Cardiac muscle cell (in vitro differentiated cells and primary cell): ENCODE data around the gene TAS2R10. TPM values are rescaled to one million over a fixed set of nuclear protein-coding genes. Genes with fewer than 3 reads are reported as not detected.
"Not testable (repeated sequence)": the region's sequence is repeated elsewhere in the genome, so short reads cannot be mapped to it uniquely, and the experiment has no call there.

ENCODE experiments used
- DNase-seq, 2 donors: peaks; one replicate each; pipeline versions ENCODE4 v3.0.0 to v3.0.0-alpha.2; 2010 to 2017; ENCODE audit warnings: low read depth in 1 of 2, low spot score in 1 of 2
- H3K27ac ChIP-seq: fragments of 200-600 bp; sonication (generic); 2 replicates; pipeline ENCODE4 v1.5.1; 2016
- H3K27me3 ChIP-seq: fragments of 200-600 bp; sonication (generic); 2 replicates; pipeline ENCODE4 v1.6.0; 2016; ENCODE audit warnings: control low read depth
- H3K36me3 ChIP-seq: fragments of 200-600 bp; sonication (generic); 2 replicates; pipeline ENCODE4 v1.5.1; 2016; ENCODE audit warnings: control low read depth
- H3K4me1 ChIP-seq: fragments of 200-600 bp; sonication (generic); 2 replicates; pipeline ENCODE4 v1.8.1; 2017; ENCODE audit warnings: low read depth, mild to moderate bottlenecking, mixed run types
- H3K4me3 ChIP-seq: fragments of 200-600 bp; sonication (generic); 2 replicates; pipeline ENCODE4 v1.5.1; 2016; ENCODE audit warnings: mild to moderate bottlenecking
- H3K9me3 ChIP-seq: fragments of 200-600 bp; sonication (generic); 2 replicates; pipeline ENCODE4 v1.5.1; 2017; ENCODE audit warnings: low read depth, mild to moderate bottlenecking, control low read depth
- CTCF ChIP-seq: IDR thresholded peaks from 2 replicates; pipeline ENCODE4 v1.5.1; 2012; ENCODE audit warnings: low read depth, mild to moderate bottlenecking, low read length
- polyA plus RNA-seq: library from polyadenylated mRNA; unstranded; fragments of >200 nt; fragmentation: Nextera tagmentation; extraction: Ambion mirVana; gene quantifications from 2 replicates; pipeline ENCODE4 v1.2.1, GENCODE V29; 2016
- total RNA-seq: library from RNA; depleted of rRNA; stranded (reverse); fragments of >200 nt; gene quantifications from 2 replicates; pipeline ENCODE4 v1.2.3, GENCODE V29; 2016

TAS2R10 gene
- total and polyA plus RNA-seq, 2 experiments from 2014 or later: 1.1 to 1.9 TPM

- Histone ChIP-seq H3K4me1 (no peaks in the 10 kb centered on the region), H3K4me3 (no peak within 1 kb of the TSS), H3K27me3 (no peaks in the 10 kb centered on the region), H3K9me3 (no peaks in the 10 kb centered on the region), H3K36me3 (no peaks in the 10 kb centered on the region), H3K27ac (no peak within 1 kb of the TSS)
- no peak for DNase-seq
- no peak for TF ChIP-seq CTCF
These were observed 19.0 kb downstream of the TAS2R10 start, which contains the start of gene TAS2R8 for GRCh38 chr12:10807186-10807585. Gene TAS2R8, minus strand, starts transcription at chr12:10807286. Its CDS starts 306 bp downstream, at chr12:10806980.

- no peak within 1 kb of the TSS for H3K4me3 ChIP-seq
- no peak for DNase-seq
- TF ChIP-seq CTCF: no peak
- H3K36me3 ChIP-seq: no peaks in the 10 kb centered on the region
- H3K27me3 ChIP-seq: no peaks in the 10 kb centered on the region
- no peaks in the 10 kb centered on the region for H3K9me3 ChIP-seq
- no peak within 1 kb of the TSS for H3K27ac ChIP-seq
- no peaks in the 10 kb centered on the region for H3K4me1 ChIP-seq
These were observed 23.6 kb downstream of the TAS2R10 start, which contains the start of gene TAS2R7 for GRCh38 chr12:10802587-10802986. Gene TAS2R7, minus strand, starts transcription at chr12:10802627. Its CDS starts 57 bp downstream, at chr12:10802570.

- no peak overlapping the region for H3K4me3 ChIP-seq
- H3K4me1 ChIP-seq: no peaks in the 10 kb centered on the region
- DNase-seq: no peak
- no peak overlapping the region for H3K27ac ChIP-seq
- no peaks in the 10 kb centered on the region for H3K9me3 ChIP-seq
- TF ChIP-seq CTCF: no peak
- no peaks in the 10 kb centered on the region for H3K36me3 ChIP-seq
- H3K27me3 ChIP-seq: no peaks in the 10 kb centered on the region
These were observed 24.4 kb downstream of the TAS2R10 start for GRCh38 chr12:10801741-10802140.

GRCh38 chr12:10794222-10794621 lies 31.9 kb downstream of the TAS2R10 start:
- DNase-seq: no peak
- TF ChIP-seq CTCF: no peak
- no peaks in the 10 kb centered on the region for H3K4me1 ChIP-seq
- no peak overlapping the region for H3K27ac ChIP-seq
- no peaks in the 10 kb centered on the region for H3K27me3 ChIP-seq
- H3K36me3 ChIP-seq: no peaks in the 10 kb centered on the region
- H3K9me3 ChIP-seq: no peaks in the 10 kb centered on the region
- H3K4me3 ChIP-seq: no peak overlapping the region

GRCh38 chr12:10791769-10792168 lies 34.4 kb downstream of the TAS2R10 start:
- H3K36me3 ChIP-seq, H3K27ac ChIP-seq, H3K27me3 ChIP-seq, H3K9me3 ChIP-seq, DNase-seq, H3K4me1 ChIP-seq, H3K4me3 ChIP-seq: not testable (repeated sequence)

GRCh38 chr12:10783252-10783651 lies 42.9 kb downstream of the TAS2R10 start:
- Histone ChIP-seq H3K36me3 (no peaks in the 10 kb centered on the region), H3K4me1 (no peaks in the 10 kb centered on the region), H3K4me3 (no peak overlapping the region), H3K27me3 (no peaks in the 10 kb centered on the region), H3K9me3 (no peaks in the 10 kb centered on the region), H3K27ac (no peak overlapping the region)
- no peak for DNase-seq
- no peak for TF ChIP-seq CTCF
